Activated naive CD4-positive, alpha-beta T cell treated with anti-CD3 and anti-CD28 coated beads, Interleukin-2, amount 50 U/mL, for 72 hours (primary cell): ENCODE measurements around the gene TRPV3. TPM values are rescaled to one million over a fixed set of nuclear protein-coding genes. Genes with fewer than 3 reads are reported as not detected.
"Not testable (repeated sequence)": the region's sequence is repeated elsewhere in the genome, so short reads cannot be mapped to it uniquely, and the experiment has no call there.

Source experiments
- ATAC-seq, 2 donors: fragments of 150-1000 bp; cut with Tn5 transposase; 2 replicates each; pipeline ENCODE4 v1.10.0; 2021; ENCODE audit warnings: mild to moderate bottlenecking in 2 of 2, moderate library complexity in 2 of 2
- DNase-seq, 2 donors: peaks; one replicate each; pipeline ENCODE4 v3.0.0; 2021 to 2022; ENCODE audit warnings: low spot score in 2 of 2
- H3K27ac Mint-ChIP-seq, 2 donors: one replicate each; pipeline ENCODE4 v1.8.0; 2022; ENCODE audit warnings: mild to moderate bottlenecking in 2 of 2, mixed read lengths in 2 of 2
- H3K36me3 Mint-ChIP-seq, 2 donors: one replicate each; pipeline ENCODE4 v1.8.0; 2022; ENCODE audit warnings: mixed read lengths in 2 of 2
- H3K9me3 Mint-ChIP-seq, 2 donors: one replicate each; pipeline ENCODE4 v1.8.0; 2022; ENCODE audit warnings: mixed read lengths in 2 of 2
- total RNA-seq, 2 donors: library from RNA; stranded (reverse); gene quantifications; one replicate each; pipeline ENCODE4 v1.2.3, GENCODE V29; 2022

The TRPV3 gene
- total RNA-seq, 2 donors from 2014 or later = 1.0 to 1.9 TPM

DNA sequence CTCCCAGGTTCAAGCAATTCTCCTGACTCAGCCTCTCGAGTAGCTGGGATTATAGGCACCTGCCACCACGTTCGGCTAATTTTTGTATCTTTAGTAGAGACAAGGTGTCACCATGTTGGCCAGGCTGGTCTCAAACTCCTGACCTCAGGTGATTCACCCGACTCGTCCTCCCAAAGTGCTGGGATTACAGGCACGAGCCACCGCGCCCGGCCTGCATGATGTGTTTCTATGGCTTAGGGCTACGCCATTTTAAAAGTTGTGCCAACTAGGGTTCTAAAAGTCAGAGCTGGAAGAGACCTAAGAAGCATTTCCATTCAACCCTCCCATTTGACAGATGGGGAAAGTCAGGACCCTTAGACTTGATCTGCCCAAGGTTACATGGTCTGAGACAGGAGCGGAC, 43.4 kb downstream of the TRPV3 start:
- not testable (repeated sequence) for ATAC-seq, H3K27ac Mint-ChIP-seq, H3K36me3 Mint-ChIP-seq, H3K9me3 Mint-ChIP-seq, DNase-seq

GRCh38 chr17:3513305-3514035, 44.1 kb downstream of the TRPV3 start:
- no peaks in the 10 kb centered on the region for H3K9me3 Mint-ChIP-seq
- H3K36me3 Mint-ChIP-seq = peaks cover 0 to 6% of the 10 kb centered on the region in 2 donors

GRCh38 chr17:3512505-3513171, 45.0 kb downstream of the TRPV3 start:
- H3K9me3 Mint-ChIP-seq = peaks cover 0 to under 1% of the 10 kb centered on the region in 2 donors
- ATAC-seq (no peak), DNase-seq (no peak)
- no peak overlapping the region for H3K27ac Mint-ChIP-seq
- peaks cover 0 to 6% of the 10 kb centered on the region in 2 donors for H3K36me3 Mint-ChIP-seq

More at GRCh38 chr17:3513305-3514035, 44.1 kb downstream of the TRPV3 start:
- no peak overlapping the region for H3K27ac Mint-ChIP-seq
- ATAC-seq (no peak), DNase-seq (no peak)

DNA sequence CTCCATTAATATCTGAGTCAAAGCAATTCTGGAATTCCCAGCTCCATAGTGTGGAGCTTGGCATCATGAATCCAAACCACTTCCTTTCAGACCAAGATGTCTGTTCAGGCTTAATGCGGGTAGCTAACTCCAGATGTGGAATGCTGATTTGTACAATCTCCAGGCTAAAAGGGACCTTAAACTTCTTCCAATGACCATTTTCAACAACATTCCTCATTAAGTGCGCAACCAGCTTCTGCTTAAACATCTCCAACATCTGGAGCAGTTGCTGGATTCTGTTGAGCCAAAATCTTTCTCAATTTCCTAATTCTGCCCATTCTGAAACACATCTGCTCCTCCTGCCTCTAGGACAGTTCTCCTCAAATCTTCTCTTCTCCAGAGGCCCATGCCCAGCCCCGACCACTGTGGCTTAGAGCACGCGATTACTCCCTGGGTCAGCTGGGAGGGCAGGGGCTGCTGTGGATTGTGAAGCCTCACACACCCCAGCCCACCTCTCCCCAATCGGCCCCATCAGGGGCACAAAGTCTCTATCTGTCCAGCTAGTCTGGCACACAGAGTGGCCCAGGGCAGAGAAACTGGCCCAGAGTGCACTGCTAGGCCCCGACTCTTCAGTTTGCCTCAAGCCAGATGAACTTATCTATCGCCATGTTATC, 45.6 kb downstream of the TRPV3 start:
- Mint-ChIP-seq H3K36me3 (peaks cover 0 to 6% of the 10 kb centered on the region in 2 donors), H3K9me3 (peaks cover 0 to 4% of the 10 kb centered on the region in 2 donors), H3K27ac (no peak overlapping the region)
- ATAC-seq (no peak), DNase-seq (no peak)

GRCh38 chr17:3510090-3510489, 47.5 kb downstream of the TRPV3 start:
- DNase-seq = no peak
- Mint-ChIP-seq H3K27ac (no peak overlapping the region), H3K36me3 (peaks cover 0 to 6% of the 10 kb centered on the region in 2 donors), H3K9me3 (peaks cover 0 to 4% of the 10 kb centered on the region in 2 donors)
- no peak for ATAC-seq

GRCh38 chr17:3507869-3508268, 49.7 kb downstream of the TRPV3 start:
- ATAC-seq (no peak), DNase-seq (no peak)
- no peak overlapping the region for H3K27ac Mint-ChIP-seq
- H3K36me3 Mint-ChIP-seq = peaks cover 0 to 6% of the 10 kb centered on the region in 2 donors
- H3K9me3 Mint-ChIP-seq = peaks cover 0 to 4% of the 10 kb centered on the region in 2 donors

- peaks cover 0 to 6% of the 10 kb centered on the region in 2 donors for H3K36me3 Mint-ChIP-seq
- H3K9me3 Mint-ChIP-seq = peaks cover 0 to 4% of the 10 kb centered on the region in 2 donors
- no peak for DNase-seq
- no peak for ATAC-seq
- no peak overlapping the region for H3K27ac Mint-ChIP-seq
Measured at GRCh38 chr17:3507071-3507470, 50.5 kb downstream of the TRPV3 start.

GRCh38 chr17:3506054-3506453, 51.6 kb downstream of the TRPV3 start:
- DNase-seq = no peak

GRCh38 chr17:3505008-3505407, 52.6 kb downstream of the TRPV3 start:
- ATAC-seq (no peak), DNase-seq (no peak)
- Mint-ChIP-seq H3K27ac (no peak overlapping the region), H3K36me3 (peaks cover 0 to 6% of the 10 kb centered on the region in 2 donors), H3K9me3 (peaks cover 0 to 4% of the 10 kb centered on the region in 2 donors)

More at GRCh38 chr17:3506054-3506453, 51.6 kb downstream of the TRPV3 start:
- H3K27ac Mint-ChIP-seq = no peak overlapping the region
- peaks cover 0 to 4% of the 10 kb centered on the region in 2 donors for H3K9me3 Mint-ChIP-seq
- no peak for ATAC-seq
- peaks cover 0 to 6% of the 10 kb centered on the region in 2 donors for H3K36me3 Mint-ChIP-seq

DNA sequence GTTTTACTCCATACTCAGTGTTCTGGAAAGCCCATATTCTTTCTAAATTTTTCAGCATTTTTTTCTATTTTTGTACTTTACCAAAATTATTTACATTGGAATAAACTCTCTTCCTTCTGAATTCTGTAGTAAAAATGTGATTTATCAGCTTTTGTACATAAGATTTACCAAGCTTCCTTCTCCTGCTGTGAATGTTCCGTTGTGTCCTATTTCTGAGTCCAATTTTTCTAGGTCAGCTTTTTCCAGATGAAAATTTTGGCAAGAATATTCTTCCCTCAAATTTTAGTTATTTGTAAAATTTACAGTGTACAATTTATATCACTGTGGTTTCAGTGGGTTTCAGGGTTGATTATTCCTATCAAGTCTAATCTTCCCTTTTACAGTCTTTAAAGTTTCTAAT, 54.3 kb downstream of the TRPV3 start:
- Mint-ChIP-seq H3K36me3 (no peaks in the 10 kb centered on the region), H3K9me3 (peaks cover 0 to 4% of the 10 kb centered on the region in 2 donors), H3K27ac (no peak overlapping the region)
- DNase-seq (no peak), ATAC-seq (no peak)

GRCh38 chr17:3502466-3502865, 55.1 kb downstream of the TRPV3 start:
- ATAC-seq (no peak), DNase-seq (no peak)
- H3K27ac Mint-ChIP-seq = no peak overlapping the region
- H3K36me3 Mint-ChIP-seq = no peaks in the 10 kb centered on the region
- H3K9me3 Mint-ChIP-seq = peaks cover 0 to 2% of the 10 kb centered on the region in 2 donors

DNA sequence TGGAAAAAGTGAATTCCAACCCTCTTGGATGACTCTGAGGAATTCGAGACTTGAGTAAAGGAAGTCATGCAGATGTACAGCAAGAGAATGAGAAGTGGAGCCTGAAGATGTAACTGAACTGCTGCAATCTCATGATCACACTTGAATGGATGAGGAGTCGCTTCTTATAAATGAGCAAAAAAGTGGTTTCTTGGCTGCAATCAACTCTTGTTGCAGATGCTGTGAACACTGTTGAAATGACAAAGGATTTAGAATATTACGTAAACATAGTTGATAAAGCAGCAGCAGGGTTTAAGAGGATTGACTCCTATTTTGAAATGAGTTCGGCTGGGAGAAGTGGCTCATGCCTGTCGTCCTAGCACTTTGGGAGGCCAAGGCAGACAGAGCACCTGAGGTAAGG, 56.3 kb downstream of the TRPV3 start:
- DNase-seq (no peak), ATAC-seq (no peak)
- Mint-ChIP-seq H3K9me3 (no peaks in the 10 kb centered on the region), H3K36me3 (no peaks in the 10 kb centered on the region), H3K27ac (no peak overlapping the region)

DNA sequence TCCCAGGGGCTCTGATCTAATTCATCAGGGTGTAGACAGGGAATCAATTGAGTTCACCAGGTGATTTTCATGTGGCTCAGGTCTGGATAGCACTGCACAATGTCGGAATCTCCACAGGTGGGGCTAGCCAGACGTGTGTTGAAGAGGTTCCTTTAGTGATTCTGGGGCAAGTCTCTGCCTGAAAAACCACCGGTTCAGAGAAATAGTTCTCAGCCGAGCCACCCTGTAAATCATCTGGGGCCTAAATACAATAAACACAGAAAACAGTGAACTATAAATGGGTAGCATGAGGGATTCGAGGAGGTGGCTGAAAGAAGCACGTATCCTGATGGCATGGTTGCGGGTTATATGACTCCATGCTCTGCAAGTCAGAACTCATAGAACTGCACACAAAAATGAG, 60.5 kb downstream of the TRPV3 start:
- Mint-ChIP-seq H3K9me3 (no peaks in the 10 kb centered on the region), H3K27ac (no peak overlapping the region), H3K36me3 (no peaks in the 10 kb centered on the region)
- DNase-seq (no peak), ATAC-seq (no peak)

GRCh38 chr17:3485481-3486068, 72.0 kb downstream of the TRPV3 start:
- no peaks in the 10 kb centered on the region for H3K9me3 Mint-ChIP-seq
- no peak for ATAC-seq

GRCh38 chr17:3482852-3483251, 74.8 kb downstream of the TRPV3 start:
- DNase-seq = no peak
- Mint-ChIP-seq H3K9me3 (no peaks in the 10 kb centered on the region), H3K27ac (no peak overlapping the region), H3K36me3 (no peaks in the 10 kb centered on the region)
- ATAC-seq = no peak

More at GRCh38 chr17:3485481-3486068, 72.0 kb downstream of the TRPV3 start:
- H3K36me3 Mint-ChIP-seq = no peaks in the 10 kb centered on the region
- H3K27ac Mint-ChIP-seq = no peak overlapping the region
- DNase-seq = no peak

- Mint-ChIP-seq H3K9me3 (no peaks in the 10 kb centered on the region), H3K27ac (no peak overlapping the region), H3K36me3 (no peaks in the 10 kb centered on the region)
- ATAC-seq (no peak), DNase-seq (no peak)
Measured at GRCh38 chr17:3479988-3480387, 77.6 kb downstream of the TRPV3 start.
